ENCODE measurements around the gene EIF1.
A peak's percentile ranks its signal among the peaks of the same experiment; 100 is the strongest.
"Not testable (repeated sequence)": the region's sequence is repeated elsewhere in the genome, so short reads cannot be mapped to it uniquely, and the experiment has no call there.

EIF1 gene

GRCh38 chr17:41667280-41668041 lies 21.2 kb upstream of the EIF1 start:
- H3K9me2 ChIP-seq (replicated peaks; ENCODE audit: control insufficient read depth, low read length), result no peaks in the 10 kb centered on the region

GRCh38 chr17:41672153-41672552 lies 16.5 kb upstream of the EIF1 start:
- no peaks in the 10 kb centered on the region for H3F3A ChIP-seq (ENCODE audit: control insufficient read depth, insufficient read depth)
- H3K9me2 ChIP-seq (replicated peaks; ENCODE audit: control insufficient read depth, low read length), result no peaks in the 10 kb centered on the region
- H3K27me3 ChIP-seq (ENCODE audit: control insufficient read depth, low read length), result peaks cover 13% of the 10 kb centered on the region
- no peak overlapping the region for H3K27ac ChIP-seq (ENCODE audit: low read depth, low read length)
- no peak overlapping the region for H3K4me3 ChIP-seq (ENCODE audit: low read length)
- no peaks in the 10 kb centered on the region for H3K9me3 ChIP-seq (ENCODE audit: control insufficient read depth, insufficient read depth, low read length)
- H3K79me2 ChIP-seq (ENCODE audit: control insufficient read depth, low read length), result no peaks in the 10 kb centered on the region
- H3K4me2 ChIP-seq (ENCODE audit: low read length), result no peak overlapping the region
- no peak for TF ChIP-seq CTCF (IDR thresholded peaks at IDR 0.05; ENCODE audit: low read depth, low read length, poor library complexity, severe bottlenecking)
- no peak for TF ChIP-seq EZH2phosphoT487 (IDR thresholded peaks at IDR 0.05; ENCODE audit: borderline replicate concordance, low read length)
- peaks cover 12% of the 10 kb centered on the region for H3K4me1 ChIP-seq (ENCODE audit: control insufficient read depth, low read length)
- H4K20me1 ChIP-seq (ENCODE audit: control insufficient read depth, insufficient read depth, low read depth, low read length), result no peaks in the 10 kb centered on the region
- H3K36me3 ChIP-seq (ENCODE audit: control insufficient read depth, low read length), result no peaks in the 10 kb centered on the region

More at GRCh38 chr17:41667280-41668041, 21.2 kb upstream of the EIF1 start:
- Histone ChIP-seq H3K9me3 (ENCODE audit: control insufficient read depth, insufficient read depth, low read length) (no peaks in the 10 kb centered on the region), H3K4me2 (ENCODE audit: low read length) (peak overlapping the region; percentile 77), H3F3A (ENCODE audit: control insufficient read depth, insufficient read depth) (no peaks in the 10 kb centered on the region; the same call in 1 of the 2 replicates), H3K27ac (ENCODE audit: low read depth, low read length) (peak overlapping the region; percentile 78), H4K20me1 (ENCODE audit: control insufficient read depth, insufficient read depth, low read depth, low read length) (no peaks in the 10 kb centered on the region), H3K4me1 (ENCODE audit: control insufficient read depth, low read length) (peaks cover 32% of the 10 kb centered on the region), H3K27me3 (ENCODE audit: control insufficient read depth, low read length) (no peaks in the 10 kb centered on the region), H3K79me2 (ENCODE audit: control insufficient read depth, low read length) (no peaks in the 10 kb centered on the region), H3K4me3 (ENCODE audit: low read length) (peak overlapping the region; percentile 72), H3K36me3 (ENCODE audit: control insufficient read depth, low read length) (no peaks in the 10 kb centered on the region)
- TF ChIP-seq CTCF (IDR thresholded peaks at IDR 0.05; ENCODE audit: low read depth, low read length, poor library complexity, severe bottlenecking) (peak; percentile 23), EZH2phosphoT487 (IDR thresholded peaks at IDR 0.05; ENCODE audit: borderline replicate concordance, low read length) (no peak)

- not testable (repeated sequence) for H3F3A ChIP-seq (ENCODE audit: control insufficient read depth, insufficient read depth); H3K27ac ChIP-seq (ENCODE audit: low read depth, low read length); H3K4me1 ChIP-seq (ENCODE audit: control insufficient read depth, low read length); H3K36me3 ChIP-seq (ENCODE audit: control insufficient read depth, low read length); H3K9me3 ChIP-seq (ENCODE audit: control insufficient read depth, insufficient read depth, low read length); H3K4me3 ChIP-seq (ENCODE audit: low read length); H4K20me1 ChIP-seq (ENCODE audit: control insufficient read depth, insufficient read depth, low read depth, low read length); H3K9me2 ChIP-seq (replicated peaks; ENCODE audit: control insufficient read depth, low read length); H3K4me2 ChIP-seq (ENCODE audit: low read length); H3K79me2 ChIP-seq (ENCODE audit: control insufficient read depth, low read length)
- H3K27me3 ChIP-seq (ENCODE audit: control insufficient read depth, low read length), result peaks cover 22% of the 10 kb centered on the region
Observed at GRCh38 chr17:41675157-41676057, 13.3 kb upstream of the EIF1 start.

- H3K4me2 ChIP-seq (ENCODE audit: low read length), result no peak overlapping the region
- peaks cover 22% of the 10 kb centered on the region for H3K27me3 ChIP-seq (ENCODE audit: control insufficient read depth, low read length)
- no peaks in the 10 kb centered on the region for H3F3A ChIP-seq (ENCODE audit: control insufficient read depth, insufficient read depth)
- H3K36me3 ChIP-seq (ENCODE audit: control insufficient read depth, low read length), result no peaks in the 10 kb centered on the region
- no peaks in the 10 kb centered on the region for H3K9me3 ChIP-seq (ENCODE audit: control insufficient read depth, insufficient read depth, low read length)
- no peak overlapping the region for H3K4me3 ChIP-seq (ENCODE audit: low read length)
- peaks cover 5% of the 10 kb centered on the region; the same call in 1 of the 2 replicates for H3K4me1 ChIP-seq (ENCODE audit: control insufficient read depth, low read length)
- H3K27ac ChIP-seq (ENCODE audit: low read depth, low read length), result no peak overlapping the region
- H3K9me2 ChIP-seq (replicated peaks; ENCODE audit: control insufficient read depth, low read length), result no peaks in the 10 kb centered on the region
- no peaks in the 10 kb centered on the region for H3K79me2 ChIP-seq (ENCODE audit: control insufficient read depth, low read length)
- no peak for TF ChIP-seq EZH2phosphoT487 (IDR thresholded peaks at IDR 0.05; ENCODE audit: borderline replicate concordance, low read length)
- TF ChIP-seq CTCF (IDR thresholded peaks at IDR 0.05; ENCODE audit: low read depth, low read length, poor library complexity, severe bottlenecking), result no peak
- no peaks in the 10 kb centered on the region for H4K20me1 ChIP-seq (ENCODE audit: control insufficient read depth, insufficient read depth, low read depth, low read length)
Observed at GRCh38 chr17:41676058-41676419, 12.6 kb upstream of the EIF1 start.
